CD4-positive, alpha-beta T cell treated with Interleukin-4 for 4 hours (primary cell): ENCODE results near the gene SLC4A5.
"Not testable (repeated sequence)": the region's sequence is repeated elsewhere in the genome, so short reads cannot be mapped to it uniquely, and the experiment has no call there.

Source experiments
- DNase-seq: peaks from one replicate; pipeline ENCODE4 v3.0.0-alpha.2; 2020

Gene SLC4A5

DNA sequence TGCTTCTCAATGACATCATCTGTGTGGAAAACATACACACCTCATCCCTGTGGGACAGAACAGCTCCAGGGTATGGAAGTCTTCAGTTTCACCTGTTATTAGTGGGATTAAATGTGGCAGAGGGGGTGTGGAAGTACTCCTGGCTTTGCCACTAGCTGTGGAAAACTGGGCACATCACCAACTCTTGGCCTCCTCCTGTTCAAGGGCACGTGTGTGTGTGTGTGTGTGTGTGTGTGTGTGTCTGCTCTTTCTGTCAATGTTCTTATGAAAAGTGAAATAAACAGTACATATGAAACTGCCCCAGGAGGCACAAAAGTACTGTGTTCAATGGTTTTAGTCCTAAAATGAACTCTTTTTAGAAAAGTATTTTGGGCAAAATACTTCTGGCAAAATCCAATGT lies 78.9 kb downstream of the SLC4A5 start:
- DNase-seq = no peak

DNA sequence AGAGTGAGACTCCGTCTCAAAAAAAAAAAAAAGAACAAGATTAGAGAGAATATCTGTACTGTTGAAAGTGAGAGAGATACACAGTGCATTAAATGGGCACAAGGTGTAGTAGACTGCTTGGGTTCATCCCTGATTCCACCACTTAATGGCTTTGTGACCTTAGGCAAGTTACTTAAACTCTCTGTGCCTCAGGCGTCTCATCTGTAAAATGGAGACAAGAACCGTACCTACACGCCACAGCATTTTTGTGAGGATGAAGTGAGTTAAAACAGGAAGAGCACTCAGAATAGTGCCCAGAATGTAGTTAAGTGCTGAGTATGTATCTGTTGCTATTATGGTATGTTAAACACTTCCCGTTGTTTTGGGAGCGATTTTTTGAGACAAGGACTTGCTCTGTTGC lies 80.5 kb downstream of the SLC4A5 start:
- DNase-seq = no peak

DNA sequence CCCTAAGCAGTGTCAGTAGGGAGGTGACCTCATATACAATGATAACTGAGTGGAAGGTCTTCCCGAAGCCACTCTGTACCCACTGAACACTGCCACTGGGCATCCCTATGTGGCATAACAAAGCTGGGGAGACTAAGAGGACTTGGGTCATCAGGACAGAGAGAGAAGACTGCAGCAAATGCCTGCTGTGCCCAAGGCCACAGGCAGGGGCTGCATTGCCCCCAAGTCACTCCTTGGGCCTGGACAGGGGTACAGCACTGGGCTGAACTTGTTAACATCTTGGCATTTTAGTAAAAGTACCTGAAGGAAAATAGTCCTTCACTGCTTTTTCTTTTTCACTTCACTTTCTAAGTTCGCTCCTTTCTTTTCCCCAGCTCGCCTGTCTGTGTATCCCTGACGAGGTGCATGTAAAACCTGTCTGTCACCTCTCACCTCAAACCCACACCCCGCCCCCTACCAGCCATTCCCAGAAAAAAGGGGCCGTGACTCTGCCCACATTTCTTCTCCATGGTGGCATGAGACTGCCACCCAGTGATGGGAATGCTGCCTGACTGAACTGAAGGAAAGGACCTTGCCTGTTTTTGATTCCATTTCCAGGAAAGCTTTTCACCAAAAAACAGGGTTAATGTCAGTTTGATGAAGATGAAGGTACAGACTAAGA lies 81.9 kb downstream of the SLC4A5 start:
- no peak for DNase-seq

DNA sequence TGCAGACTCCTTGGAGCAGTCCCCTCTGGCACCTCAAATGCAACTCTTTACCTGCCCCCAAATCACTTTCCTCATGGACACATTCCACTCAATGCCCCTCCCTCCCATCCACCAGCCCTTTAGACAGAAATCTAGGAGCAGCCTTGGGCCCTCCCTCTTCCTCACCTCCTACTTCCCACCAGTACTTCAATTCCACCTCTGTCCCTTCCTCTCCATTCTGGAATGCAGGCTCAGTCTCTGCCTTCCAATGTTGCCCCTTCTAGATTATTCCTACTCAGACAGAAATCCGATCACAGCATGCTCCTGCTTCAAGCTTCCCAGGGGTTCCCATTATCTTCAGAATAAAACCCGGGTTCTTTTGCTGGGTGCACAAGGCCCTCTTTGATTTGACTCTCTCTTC lies 82.7 kb downstream of the SLC4A5 start:
- DNase-seq = no peak

DNA sequence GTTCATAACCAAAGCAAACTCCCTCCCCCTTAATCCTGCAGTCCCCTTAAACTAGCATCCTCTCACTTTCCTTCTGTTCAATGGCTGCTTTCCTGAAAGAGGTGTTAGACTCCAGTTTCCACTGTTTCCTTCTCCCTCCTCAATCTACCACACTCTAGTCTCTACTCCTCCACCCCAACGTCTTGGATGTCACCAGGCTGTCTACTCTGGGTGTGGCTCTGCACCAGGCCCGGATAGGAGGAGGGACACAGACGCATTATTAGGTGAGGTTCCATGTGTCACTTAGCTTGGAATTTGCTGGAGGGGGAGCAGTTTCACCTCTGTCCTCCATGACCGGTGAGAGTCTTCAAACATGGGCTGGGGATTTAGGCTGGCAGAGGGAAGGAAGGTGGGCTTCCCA lies 83.5 kb downstream of the SLC4A5 start:
- no peak for DNase-seq

DNA sequence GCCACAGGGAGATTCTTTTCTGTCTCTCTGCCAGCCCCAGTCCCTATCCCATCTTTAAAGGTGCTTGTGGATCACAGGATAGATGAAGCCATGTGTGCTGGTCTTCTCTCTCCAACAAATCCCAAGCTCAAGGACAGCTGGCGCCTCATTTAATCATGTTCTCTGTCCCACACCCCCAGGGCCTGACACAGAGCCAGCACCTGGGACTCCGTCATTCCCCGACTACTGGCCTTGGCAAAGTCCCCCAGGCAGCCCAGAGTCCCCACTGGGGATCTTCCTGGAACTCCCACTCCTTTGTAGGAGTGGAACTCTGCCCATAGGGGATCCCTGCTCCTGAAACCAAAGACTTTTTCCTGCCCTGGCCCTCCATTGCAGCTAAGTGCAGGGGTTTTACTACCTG lies 84.0 kb downstream of the SLC4A5 start:
- no peak for DNase-seq

DNA sequence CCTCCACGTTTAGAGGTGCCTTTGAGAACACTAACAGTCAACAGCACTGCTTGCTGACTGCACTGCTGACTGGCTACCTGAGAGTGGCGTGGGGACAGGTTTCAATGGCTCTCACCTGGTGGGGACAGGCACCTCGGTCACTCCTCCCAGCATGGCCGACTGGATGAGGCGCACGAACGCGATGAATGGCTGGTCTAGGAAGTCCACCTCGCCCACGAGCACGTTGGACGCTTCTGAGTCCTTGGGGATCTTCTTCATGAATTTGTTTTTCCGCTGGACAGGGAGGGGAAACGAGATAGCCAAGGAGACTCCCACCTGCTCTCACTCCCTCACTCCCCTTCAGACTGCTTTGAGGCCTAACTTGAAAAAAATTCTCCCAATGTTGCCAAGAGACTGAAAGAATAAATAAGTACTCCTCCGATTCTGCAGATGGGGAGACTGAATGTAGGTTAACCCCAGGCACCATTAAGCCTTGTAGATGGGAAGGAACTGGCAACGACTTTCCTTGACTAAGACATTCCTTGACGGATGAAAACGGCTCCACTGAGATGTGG lies 87.5 kb downstream of the SLC4A5 start:
- DNase-seq = no peak

DNA sequence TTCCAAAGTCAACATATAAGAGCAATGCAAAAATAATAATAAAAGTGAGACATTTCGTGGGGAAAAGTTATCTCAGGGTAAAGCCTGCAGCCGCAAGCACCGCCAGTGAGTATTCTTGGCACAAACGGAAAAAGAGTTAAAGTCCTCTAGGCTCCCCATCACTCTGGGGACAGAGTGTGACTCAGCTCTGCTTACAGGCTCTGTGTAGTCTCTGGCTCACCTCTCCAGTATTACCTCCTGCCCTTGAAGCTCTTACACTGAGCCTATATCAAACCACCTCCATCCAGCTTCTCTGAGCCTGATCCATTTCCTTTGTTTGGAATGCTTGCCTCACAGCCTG lies 89.3 kb downstream of the SLC4A5 start:
- no peak for DNase-seq

DNA sequence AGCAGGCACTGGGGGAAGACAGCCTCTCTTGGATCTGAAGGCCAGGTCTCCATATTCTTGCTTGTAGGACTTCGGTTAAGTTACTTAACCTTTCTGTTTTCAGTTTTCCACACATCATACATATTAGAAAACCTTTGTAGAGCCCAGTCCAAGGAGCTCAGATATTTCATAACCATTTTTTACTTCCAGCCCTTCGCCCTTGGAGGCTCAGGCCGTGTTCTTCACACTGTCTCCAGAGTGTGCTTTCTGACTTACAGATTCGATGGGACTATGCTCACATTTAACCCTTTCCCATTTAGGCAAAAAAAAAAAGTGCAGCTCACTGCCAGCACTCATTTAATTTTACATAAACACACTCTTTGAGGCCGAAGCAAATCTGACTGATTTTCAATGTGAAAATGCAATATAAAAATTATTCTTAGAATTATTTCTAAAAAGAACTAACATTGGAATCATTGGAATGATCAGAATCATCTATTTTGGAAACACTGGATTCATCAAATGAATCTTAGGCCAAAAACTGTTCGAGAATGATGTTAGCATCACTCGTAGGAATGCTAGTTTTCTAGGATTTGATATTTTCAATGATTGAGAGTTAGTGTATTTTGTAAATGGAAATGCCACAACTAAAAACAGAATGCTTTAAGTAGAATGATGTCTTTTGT lies 89.8 kb downstream of the SLC4A5 start:
- DNase-seq = no peak

DNA sequence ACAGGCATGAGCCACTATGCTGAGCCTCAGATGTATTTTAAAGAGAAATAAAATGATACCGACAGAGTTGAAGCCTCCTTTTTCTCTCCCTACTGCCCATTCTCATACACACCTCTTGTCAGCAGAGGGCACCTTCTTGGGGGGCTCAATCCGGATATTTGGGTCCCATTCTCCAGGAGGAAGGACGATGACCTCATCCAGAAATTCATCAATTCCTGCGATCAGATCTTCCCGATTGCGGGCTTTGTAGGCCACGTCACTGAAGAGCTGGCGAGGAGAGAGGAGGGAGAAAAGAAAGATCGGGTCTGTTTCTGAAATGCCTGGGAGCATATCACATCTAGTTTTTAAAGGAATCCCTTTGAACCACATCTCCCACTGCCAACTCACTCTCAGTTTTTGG lies 90.4 kb downstream of the SLC4A5 start:
- DNase-seq = no peak

DNA sequence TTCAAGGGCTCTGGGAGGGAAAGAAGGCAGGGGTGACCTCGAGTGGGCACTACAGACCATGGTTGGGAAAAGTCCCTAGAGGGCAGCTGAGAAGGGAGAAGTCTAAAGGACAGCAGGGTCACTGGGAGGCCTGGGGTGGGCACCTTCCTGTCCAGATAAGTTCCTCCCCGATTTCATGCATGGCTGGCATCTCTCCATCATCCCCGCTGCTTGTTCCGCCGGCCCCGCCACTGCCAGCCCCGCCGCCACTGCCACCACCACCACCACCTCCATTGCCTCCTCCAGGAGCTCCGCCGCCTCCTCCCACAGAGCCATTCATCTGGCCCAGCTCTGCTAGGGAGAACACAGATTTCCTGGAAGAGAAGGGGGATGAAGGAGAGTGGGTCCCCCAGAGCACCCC lies 91.2 kb downstream of the SLC4A5 start:
- no peak for DNase-seq

DNA sequence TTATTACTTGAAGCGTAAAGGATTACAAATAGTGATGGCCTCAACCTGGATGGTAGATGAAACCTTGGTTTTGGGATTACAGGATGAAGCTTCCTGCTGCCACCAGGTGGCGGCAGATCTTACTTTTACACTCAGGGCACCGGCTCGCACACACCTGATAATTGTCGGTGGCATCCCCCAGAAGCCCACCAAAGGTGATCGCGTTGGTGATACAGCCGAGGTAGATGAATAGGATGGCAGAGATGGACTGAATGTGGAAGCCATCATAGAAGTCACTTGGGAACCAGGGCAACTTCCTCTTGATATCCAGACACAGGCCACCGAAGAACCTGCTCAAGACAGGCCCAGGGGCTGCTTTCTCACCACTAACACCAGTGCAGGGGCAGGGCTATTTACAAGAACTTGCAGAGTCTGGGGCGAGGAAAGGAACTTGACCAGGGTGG lies 93.0 kb downstream of the SLC4A5 start:
- peak; percentile 49 for DNase-seq

DNA sequence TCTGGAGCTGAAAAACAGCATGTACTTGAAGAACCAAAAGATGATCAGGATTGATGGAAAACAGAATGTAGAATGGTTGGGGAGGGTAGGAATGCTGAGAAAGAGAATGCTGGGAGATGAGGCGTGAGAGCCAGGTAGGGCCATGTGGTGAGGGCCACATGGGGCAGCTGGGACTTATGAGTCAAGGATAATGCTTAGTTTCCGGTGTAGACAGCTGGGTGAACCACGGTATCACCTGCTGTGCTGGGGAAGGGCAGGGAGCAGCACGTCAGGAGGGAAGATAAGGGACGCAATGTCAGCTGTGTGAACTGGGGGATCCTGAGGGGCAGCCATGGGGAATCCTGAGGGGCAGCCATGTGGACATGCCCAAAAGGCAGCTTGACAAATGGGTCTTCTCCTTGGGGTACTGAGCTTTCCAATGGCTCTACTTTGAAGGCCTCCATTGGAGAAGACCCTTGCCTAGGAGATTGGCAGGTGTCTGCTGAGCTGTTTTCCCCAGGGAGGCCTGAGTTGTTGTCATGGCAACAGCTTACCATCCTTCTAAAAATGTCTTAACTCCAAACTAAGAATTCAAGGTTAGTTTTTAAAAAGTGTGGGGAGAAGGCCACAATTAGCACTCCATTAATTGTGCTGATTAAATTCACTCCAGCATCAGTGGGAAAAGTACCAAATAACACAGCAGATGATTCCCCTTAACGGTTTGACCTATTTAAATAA lies 93.7 kb downstream of the SLC4A5 start:
- DNase-seq = no peak

DNA sequence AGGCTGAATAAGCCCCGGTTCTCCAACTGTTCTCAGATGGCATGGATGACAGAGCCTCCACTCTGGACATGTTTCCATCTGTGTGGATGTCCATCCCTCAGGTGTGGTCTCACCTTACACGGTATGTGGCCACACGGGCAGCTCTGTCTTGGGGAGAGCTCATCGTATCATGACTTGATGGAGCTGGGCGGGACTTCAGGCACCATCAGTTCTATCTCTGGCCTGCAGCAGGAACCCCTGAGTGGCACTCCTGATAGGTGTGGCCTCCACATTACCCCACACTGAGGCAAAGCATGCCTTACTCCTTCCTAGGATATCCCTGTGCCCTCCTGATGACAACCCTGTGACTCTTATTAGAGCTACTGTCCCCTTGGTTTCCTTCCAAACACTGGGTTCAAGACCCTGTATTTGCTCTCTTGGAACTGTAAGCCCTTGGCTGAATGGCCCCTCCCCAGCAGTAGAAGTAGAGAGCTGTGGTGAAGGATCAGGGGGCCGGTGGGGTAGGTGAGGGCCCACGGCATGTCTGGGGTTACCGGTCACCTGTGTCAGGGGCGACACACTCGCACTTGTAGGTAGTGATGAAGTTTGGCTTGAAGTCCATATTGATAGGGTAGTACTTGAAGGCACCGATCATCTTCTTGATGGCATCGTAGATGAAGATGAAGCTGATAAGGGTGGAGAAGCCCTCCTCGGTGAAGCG lies 96.6 kb downstream of the SLC4A5 start:
- DNase-seq = no peak

DNA sequence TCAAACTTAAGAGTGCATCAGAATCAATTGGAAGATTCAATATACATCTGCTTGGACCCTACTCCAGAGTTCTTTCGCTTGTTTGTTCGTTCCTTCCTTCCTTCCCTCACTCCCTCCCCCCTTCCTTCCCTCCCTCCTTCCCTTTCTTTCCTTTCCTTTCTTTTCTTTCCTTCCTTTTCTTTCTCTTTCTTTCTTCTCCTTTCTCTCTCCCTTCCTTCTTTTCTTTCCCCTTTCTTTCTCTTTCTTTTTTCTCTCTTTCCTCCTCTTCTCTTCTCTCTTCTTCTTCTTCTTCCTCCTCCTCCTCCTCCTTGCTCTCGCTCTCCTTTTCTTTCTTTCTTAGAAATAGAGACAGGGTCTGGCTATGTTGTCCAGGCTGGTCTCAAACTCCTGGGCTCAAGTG lies 98.9 kb downstream of the SLC4A5 start:
- DNase-seq = no peak

DNA sequence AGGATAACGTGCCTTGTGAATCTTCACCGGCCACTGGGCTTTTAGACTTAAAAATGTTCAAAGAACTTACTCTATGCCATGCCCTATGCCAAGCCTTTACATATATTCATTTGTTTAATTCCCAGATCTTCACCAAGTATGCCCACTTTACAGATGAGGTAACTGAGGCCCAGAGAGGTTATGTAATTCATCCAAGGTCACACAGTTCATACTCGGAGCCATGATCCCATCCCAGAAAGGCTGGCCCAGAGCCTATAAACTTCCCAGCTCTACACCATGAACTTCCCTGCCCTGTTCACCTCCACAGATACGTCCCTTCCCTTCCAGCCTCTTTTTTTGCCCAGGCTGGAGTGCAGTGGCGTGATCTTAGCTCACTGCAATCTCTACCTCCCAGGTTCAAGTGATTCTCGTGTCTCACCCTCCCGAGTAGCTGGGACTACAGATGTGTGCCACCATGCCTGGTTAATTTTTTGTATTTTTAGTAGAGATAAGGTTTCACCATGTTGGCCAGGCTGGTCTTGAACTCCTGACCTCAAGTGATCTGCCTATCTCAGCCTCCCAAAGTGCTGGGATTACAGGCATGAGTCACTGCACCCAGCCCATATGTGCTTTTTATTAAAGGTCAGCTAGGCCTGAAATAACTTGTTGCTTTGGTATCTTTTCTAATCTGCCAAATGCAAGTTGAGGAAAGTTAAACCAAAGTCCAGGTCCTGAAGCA lies 100.7 kb downstream of the SLC4A5 start:
- DNase-seq = no peak

DNA sequence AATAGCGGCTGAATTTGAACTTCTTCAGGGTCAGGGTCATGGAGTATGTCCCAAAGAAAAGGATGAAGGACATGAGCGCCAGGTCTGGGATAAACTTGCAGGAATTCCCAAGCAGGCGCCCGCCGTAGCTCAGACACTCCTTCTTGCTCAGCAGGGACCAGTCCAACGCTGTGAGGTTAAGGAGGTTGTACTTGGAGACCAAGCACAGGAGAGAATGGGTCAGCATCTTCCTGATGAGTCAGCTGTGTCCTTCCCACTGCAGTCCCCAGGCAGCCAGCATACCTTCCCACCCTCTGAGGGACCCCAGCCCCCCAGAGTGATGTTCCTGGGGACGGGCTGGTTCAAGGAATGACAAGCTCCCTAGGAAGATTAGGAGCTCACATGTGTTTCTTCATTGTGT lies 103.9 kb downstream of the SLC4A5 start:
- no peak for DNase-seq

DNA sequence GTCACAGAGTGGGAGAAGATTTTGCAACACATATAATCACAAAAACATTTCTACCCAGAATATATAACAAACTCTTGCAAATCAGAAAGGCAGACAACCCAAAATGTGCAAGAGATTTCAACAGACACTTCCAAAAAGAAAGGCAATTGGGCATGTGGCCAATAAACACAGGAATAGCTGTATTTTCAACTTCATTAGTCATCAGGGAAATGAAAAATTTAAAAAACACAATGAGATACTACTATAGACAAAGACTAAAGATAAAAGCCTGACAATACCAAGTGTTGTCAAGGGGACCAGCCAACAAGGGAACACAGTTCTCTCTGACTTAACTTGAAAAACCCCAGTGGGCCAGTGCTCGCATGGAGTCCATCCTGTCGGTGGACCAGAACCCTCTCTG lies 104.3 kb downstream of the SLC4A5 start:
- no peak for DNase-seq

DNA sequence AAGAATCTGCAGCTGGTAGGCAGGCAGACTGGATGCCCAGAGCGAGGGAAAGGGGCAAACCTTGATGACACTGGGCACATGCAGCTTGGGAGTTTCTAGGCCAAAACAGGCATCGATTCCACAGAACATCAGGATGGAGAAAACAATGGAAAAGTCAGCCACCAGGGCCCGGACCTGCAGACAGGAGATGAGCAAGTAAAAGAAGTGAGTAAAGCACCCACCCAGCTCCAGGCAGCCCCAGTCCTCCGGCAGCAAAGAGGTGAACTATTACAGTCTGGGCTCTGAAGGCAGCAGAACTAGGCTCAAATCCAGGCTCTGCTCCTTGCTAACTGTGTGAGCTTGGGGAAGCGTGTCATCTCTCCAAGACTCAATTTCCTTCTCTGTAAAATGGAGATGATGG lies 108.2 kb downstream of the SLC4A5 start:
- no peak for DNase-seq

DNA sequence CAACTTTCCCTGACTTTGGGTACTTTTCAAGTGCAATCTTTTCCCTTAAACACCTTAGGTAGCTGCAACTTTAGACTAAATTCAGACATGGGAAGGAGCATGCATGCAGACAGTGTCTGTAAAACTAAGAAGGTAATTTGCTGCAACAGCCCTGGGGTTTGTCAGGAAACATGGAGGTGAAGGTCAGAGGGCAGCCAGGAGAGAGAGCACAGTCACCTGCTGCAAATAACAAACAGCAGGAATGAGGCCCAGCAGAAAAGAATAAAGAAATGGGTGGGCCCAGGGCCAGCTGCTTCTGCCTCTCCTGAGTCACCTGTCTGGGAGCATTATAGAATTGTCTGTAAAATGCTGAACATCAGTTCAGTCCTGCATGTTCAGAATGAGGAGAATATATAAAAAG lies 109.6 kb downstream of the SLC4A5 start:
- no peak for DNase-seq

DNA sequence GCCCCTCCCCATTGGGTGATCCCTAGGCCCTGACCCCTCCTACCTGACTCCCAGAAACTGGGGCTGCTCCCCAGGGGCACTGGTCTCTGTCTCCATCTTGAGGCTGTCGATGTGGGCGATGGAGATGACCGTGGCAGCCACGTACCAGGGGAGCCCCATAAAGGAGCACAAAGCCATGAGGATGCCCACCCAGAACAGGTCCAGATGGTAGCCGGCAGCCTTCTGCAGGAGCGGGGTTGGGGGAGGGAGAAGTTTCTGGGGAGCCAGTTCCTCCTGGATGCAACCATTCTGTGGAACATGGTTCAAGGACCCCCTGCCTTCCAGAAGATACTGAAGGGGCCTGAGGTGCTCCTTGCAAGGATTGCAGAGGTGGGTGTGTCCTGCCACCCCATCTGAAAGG lies 110.8 kb downstream of the SLC4A5 start:
- no peak for DNase-seq

DNA sequence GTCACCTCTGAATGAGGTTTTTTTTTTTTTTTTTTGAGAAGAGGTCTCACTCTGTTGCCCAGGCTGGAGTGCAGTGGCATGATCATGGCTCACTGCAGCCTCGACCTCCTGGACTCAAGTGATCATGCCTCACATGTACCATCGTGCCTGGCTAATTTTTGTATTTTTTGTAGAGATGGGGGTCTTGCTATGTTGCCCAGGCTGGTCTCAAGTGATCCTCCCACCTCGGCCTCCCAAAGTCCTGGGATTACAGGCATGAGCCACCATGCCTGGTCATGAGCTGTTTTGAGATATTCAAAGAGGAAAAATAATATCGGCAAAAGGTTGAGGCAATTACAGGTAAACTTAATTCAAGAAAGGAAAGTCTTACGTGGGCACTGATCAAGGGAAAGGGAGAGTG lies 113.4 kb downstream of the SLC4A5 start:
- DNase-seq = not testable (repeated sequence)

DNA sequence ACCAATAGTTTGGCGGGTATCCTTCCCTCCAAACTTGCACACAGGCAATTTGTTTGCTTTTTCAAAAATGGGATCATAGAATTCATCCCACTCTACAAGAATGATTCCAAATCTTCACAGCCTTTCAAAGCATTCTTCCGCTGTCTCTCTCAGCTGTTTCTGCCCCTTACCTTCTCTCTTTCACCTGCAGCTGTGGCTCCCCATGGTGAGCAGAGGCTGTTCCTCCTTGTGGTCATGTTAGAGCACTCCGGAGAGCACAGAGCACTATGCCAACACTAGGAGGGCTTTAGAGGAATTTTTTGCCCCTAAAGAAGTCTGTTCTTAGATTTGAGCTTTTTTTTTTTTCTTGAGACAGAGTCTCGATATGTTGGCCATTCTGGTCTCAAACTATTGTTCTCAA lies 114.4 kb downstream of the SLC4A5 start:
- DNase-seq = no peak
